ENCODE data around the gene AHNAK. TPM values are rescaled to one million over a fixed set of nuclear protein-coding genes. Genes with fewer than 3 reads are reported as not detected.

Gene AHNAK
- total and polyA plus RNA-seq, 2 of the 8 experiments (the other 6 are each of a cell fraction or from before 2014, with no cell fraction given) = 2.0 to 5.8 TPM

DNA sequence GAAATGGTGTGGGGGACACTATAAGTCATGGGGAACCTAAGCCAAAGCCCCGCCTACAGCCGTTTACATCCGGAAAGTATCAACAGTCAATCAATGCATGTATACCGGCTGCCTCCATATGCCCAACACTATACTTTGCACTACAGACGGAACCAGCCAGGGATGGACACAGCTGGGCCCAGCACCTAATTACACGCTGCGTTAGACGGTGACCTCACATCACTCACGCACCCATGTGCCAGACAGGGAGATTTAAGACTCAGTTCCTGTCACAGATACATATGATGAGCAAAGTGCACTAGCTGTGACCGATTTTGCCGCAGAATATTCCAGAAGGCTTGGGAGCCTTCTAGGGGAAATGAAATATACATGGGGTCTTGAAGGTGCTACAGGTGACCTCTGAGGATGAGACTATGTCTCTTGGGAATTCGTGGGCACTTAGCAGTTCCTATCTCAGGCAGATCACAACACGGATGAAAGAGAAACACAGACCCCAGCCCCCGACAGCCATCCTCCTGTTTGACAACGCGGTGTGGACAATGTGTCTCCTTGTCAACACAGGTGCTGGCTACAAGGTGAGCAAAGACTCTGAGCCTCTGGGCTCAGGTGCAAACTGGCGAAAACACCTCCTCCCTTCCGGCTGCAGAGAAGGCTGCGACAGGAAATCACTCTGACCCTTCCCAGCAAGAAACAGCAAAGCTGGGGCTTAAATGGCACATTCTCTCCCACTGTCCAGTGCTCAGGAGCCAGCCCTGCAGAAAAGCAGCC is 8.0 kb downstream of the AHNAK start (continued):
- TF ChIP-seq ATF3 (IDR thresholded peaks at IDR 0.05; ENCODE audit: insufficient read depth, low read depth, low read length) (no peak), SRF (IDR thresholded peaks at IDR 0.05; ENCODE audit: low read depth, low read length) (no peak), RXRA (IDR thresholded peaks at IDR 0.05; ENCODE audit: insufficient read depth, low read depth, low read length) (no peak)
